T-cell (primary cell): ENCODE measurements around the gene RAB20. TPM values are rescaled to one million over a fixed set of nuclear protein-coding genes. Genes with fewer than 3 reads are reported as not detected.

Experiments
- ATAC-seq, 4 experiments: fragments of 200-7000 bp in 3 of 4; fragments of 150-1000 bp in 1 of 4; cut with Tn5 transposase; replicated peaks in 1 of 4; 1 replicate in 3 of 4; 2 replicates in 1 of 4; pipeline ENCODE4 v1.10.0; 2021; ENCODE audit warnings: moderate library complexity in 3 of 4, mild to moderate bottlenecking in 2 of 4, moderate number of reproducible peaks in 1 of 4
- CTCF ChIA-PET, 2 donors: fragments of 300-600 bp; sonication (Branson Sonifier 250); formaldehyde crosslinking; loops; one replicate each; lab custom pipeline; 2022; ENCODE audit warnings: antibody characterized with exemption in 2 of 2; lab: Charles Lee
- POLR2A ChIA-PET, 2 donors: fragments of 300-600 bp; sonication (Branson Sonifier 250); formaldehyde crosslinking; loops; one replicate each; lab custom pipeline; 2022; ENCODE audit warnings: antibody characterized with exemption in 2 of 2; lab: Charles Lee
- DNase-seq, 35 experiments: peaks; one replicate each; pipeline versions ENCODE4 v3.0.0 to v3.0.0-alpha.2; 2013 to 2023
- H3K27ac ChIP-seq: one replicate; pipeline ENCODE4 v1.5.1; 2013; ENCODE audit warnings: low read length
- H3K27me3 ChIP-seq, 2 experiments: replicated peaks in 1 of 2; 1 replicate in 1 of 2; 2 replicates in 1 of 2; pipeline versions ENCODE4 v1.6.1 to v1.7.0; 2013; ENCODE audit warnings: low read length in 1 of 2, mixed read lengths in 1 of 2; ENCODE audit not compliant: control insufficient read depth in 2 of 2, insufficient read depth in 2 of 2; ENCODE audit errors: extremely low read depth in 1 of 2
- H3K36me3 ChIP-seq, 2 donors: 1 replicate in 1 of 2; 2 replicates in 1 of 2; pipeline versions ENCODE4 v1.6.1 to v1.7.0; 2013; ENCODE audit warnings: low read length in 1 of 2; ENCODE audit not compliant: control insufficient read depth in 2 of 2, insufficient read depth in 1 of 2; ENCODE audit errors: extremely low read depth in 1 of 2
- H3K4me1 ChIP-seq, 2 experiments: 1 replicate in 1 of 2; 2 replicates in 1 of 2; pipeline versions ENCODE4 v1.6.1 to v1.7.0; 2013; ENCODE audit warnings: low read length in 2 of 2, mixed read lengths in 1 of 2; ENCODE audit not compliant: insufficient read depth in 2 of 2, control insufficient read depth in 1 of 2; ENCODE audit errors: extremely low read depth in 1 of 2
- H3K4me3 ChIP-seq, 2 donors: 1 replicate in 1 of 2; 2 replicates in 1 of 2; pipeline versions ENCODE4 v1.5.1 to v1.7.0; 2013; ENCODE audit warnings: mild to moderate bottlenecking in 2 of 2, low read length in 1 of 2, moderate library complexity in 1 of 2; ENCODE audit not compliant: control insufficient read depth in 1 of 2; ENCODE audit errors: extremely low read depth in 1 of 2
- H3K9me3 ChIP-seq: 2 replicates; pipeline ENCODE4 v1.7.0; 2013
- H3K27ac Mint-ChIP-seq, 2 donors: one replicate each; pipeline ENCODE4 v1.8.0; 2020 to 2021; ENCODE audit warnings: mild to moderate bottlenecking in 2 of 2, mixed read lengths in 2 of 2
- H3K27me3 Mint-ChIP-seq, 2 donors: one replicate each; pipeline ENCODE4 v1.8.0; 2021 to 2022; ENCODE audit warnings: mixed read lengths in 2 of 2
- H3K36me3 Mint-ChIP-seq: one replicate; pipeline ENCODE4 v1.8.0; 2021; ENCODE audit warnings: mixed read lengths
- H3K4me1 Mint-ChIP-seq, 3 donors: one replicate each; pipeline ENCODE4 v1.8.0; 2020 to 2022; ENCODE audit warnings: mixed read lengths in 3 of 3, mild to moderate bottlenecking in 1 of 3
- H3K4me3 Mint-ChIP-seq, 3 donors: one replicate each; pipeline ENCODE4 v1.8.0; 2020 to 2022; ENCODE audit warnings: mild to moderate bottlenecking in 3 of 3, mixed read lengths in 3 of 3, moderate library complexity in 3 of 3
- H3K9me3 Mint-ChIP-seq, 3 donors: one replicate each; pipeline ENCODE4 v1.8.0; 2020 to 2022; ENCODE audit warnings: mixed read lengths in 3 of 3
- WGBS: methylation state at CpG from one replicate; pipeline ENCODE4 v1.1.5; 2013; ENCODE audit warnings: missing lambda C conversion rate; ENCODE audit not compliant: insufficient coverage; 5-methylcytosine and 5-hydroxymethylcytosine counted together
- total RNA-seq, 35 experiments: library from RNA in 6 of 35; stranded (reverse) in 6 of 35; fragments of 120-200 nt in 1 of 35; gene quantifications; one replicate each; pipeline versions ENCODE4 v1.2.1 to v1.2.4 and lab custom pipeline; 2013 to 2026

The RAB20 gene
- total RNA-seq, 5 donors from 2014 or later (not counting 1 experiment from before 2014, with no cell fraction given), result 0.47 to 3.1 (median 2.1) TPM

DNA sequence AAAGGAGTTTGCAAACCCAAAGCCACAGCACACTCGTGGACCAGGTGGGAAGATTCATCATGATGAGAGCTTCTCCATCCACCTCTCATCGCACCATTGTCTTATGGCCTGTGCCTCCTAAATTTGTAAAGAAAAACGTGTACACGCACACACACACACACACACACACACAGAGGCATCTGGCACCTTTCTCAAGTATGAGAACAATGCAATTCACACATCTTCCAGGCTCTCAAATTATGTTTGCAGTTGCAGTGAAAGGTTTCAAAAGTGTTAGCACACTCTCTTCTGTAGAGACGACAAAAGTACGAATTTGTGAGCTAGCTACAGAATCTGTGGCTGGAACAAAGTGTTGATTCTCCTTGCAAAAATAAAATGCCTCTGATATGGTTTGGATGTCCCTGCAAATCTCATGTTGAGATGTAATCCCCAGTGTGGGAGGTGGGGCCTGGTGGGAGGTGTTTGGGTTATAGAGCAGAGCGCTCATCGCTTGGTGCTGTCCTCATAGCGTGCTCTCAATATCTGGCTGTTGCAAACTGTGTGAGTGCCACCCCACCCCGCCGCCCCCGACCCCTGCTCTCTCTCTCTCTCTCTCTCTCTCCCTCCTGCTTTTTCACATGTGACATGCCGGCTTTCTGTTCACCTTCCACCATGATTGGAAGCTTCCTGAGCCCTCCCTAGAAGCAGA is 21.8 kb upstream of the RAB20 start:
- 65% methylated on average over 4 of the region's 13 CpGs for WGBS
- no peaks in the 10 kb centered on the region for H3K4me1 ChIP-seq
- Mint-ChIP-seq H3K4me1 (no peaks in the 10 kb centered on the region), H3K4me3 (no peak overlapping the region), H3K27ac (no peak overlapping the region), H3K9me3 (no peaks in the 10 kb centered on the region), H3K27me3 (peaks cover 25 to 35% of the 10 kb centered on the region in 2 donors), H3K36me3 (no peaks in the 10 kb centered on the region)
- H3K4me3 ChIP-seq, result no peak overlapping the region
- POLR2A ChIA-PET, result no interaction called here
- CTCF ChIA-PET, result no interaction called here
- H3K36me3 ChIP-seq, result no peaks in the 10 kb centered on the region
- no peaks in the 10 kb centered on the region for H3K9me3 ChIP-seq
- no peak overlapping the region for H3K27ac ChIP-seq
- peaks cover 0 to 31% of the 10 kb centered on the region in 2 experiments for H3K27me3 ChIP-seq
- no peak for DNase-seq
- no peak for ATAC-seq

DNA sequence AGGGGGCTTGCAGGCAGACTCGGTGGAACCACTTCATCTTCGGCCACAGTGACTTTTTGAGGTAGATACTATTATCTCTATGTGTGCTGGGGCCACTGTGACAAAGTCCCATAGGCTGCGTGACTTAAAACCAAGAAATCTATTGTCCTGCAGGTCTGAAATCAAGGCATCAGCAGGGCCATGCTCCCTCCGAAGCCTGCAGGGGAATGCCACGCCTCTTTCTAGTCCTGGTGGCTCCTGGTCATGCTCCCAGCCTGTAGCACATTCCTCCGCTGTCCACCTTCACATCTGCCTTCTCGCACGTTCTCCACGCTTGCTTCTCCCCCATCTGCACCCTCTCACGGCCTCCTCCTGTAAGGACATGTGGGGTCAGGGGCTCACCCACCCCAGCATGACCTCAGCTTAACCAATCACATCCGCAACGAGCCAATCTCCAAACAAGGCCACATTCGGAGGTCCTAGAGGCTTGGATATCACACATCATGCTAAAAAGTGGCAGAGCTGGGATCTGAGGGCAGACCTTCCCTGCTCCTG is 21.0 kb upstream of the RAB20 start:
- Mint-ChIP-seq H3K4me1 (no peaks in the 10 kb centered on the region), H3K4me3 (no peak overlapping the region), H3K36me3 (no peaks in the 10 kb centered on the region), H3K9me3 (no peaks in the 10 kb centered on the region), H3K27me3 (peaks cover 30 to 41% of the 10 kb centered on the region in 2 donors), H3K27ac (no peak overlapping the region)
- Histone ChIP-seq H3K36me3 (no peaks in the 10 kb centered on the region), H3K4me1 (no peaks in the 10 kb centered on the region), H3K9me3 (no peaks in the 10 kb centered on the region), H3K27ac (no peak overlapping the region), H3K4me3 (no peak overlapping the region), H3K27me3 (peaks cover 0 to 34% of the 10 kb centered on the region in 2 experiments)
- CTCF ChIA-PET, result no interaction called here
- 75% methylated on average over 9 of the region's 13 CpGs for WGBS
- ATAC-seq (no peak), DNase-seq (no peak)
- POLR2A ChIA-PET, result no interaction called here

- Mint-ChIP-seq H3K27ac (peak overlapping the region in 1 of 2 donors; percentile 56), H3K27me3 (peaks cover 38 to 48% of the 10 kb centered on the region in 2 donors), H3K4me1 (no peaks in the 10 kb centered on the region), H3K36me3 (no peaks in the 10 kb centered on the region), H3K4me3 (no peak overlapping the region), H3K9me3 (no peaks in the 10 kb centered on the region)
- H3K9me3 ChIP-seq, result no peaks in the 10 kb centered on the region
- H3K27ac ChIP-seq, result no peak overlapping the region
- ATAC-seq (no peak), DNase-seq (no peak)
- H3K4me1 ChIP-seq, result no peaks in the 10 kb centered on the region
- ChIA-PET CTCF (no interaction called here), POLR2A (no interaction called here)
- H3K36me3 ChIP-seq, result no peaks in the 10 kb centered on the region
- peaks cover 0 to 36% of the 10 kb centered on the region in 2 experiments for H3K27me3 ChIP-seq
- no peak overlapping the region for H3K4me3 ChIP-seq
- 88% methylated on average over 9 of the region's 14 CpGs for WGBS
Observed at GRCh38 chr13:110581506-110582185, 20.1 kb upstream of the RAB20 start.

DNA sequence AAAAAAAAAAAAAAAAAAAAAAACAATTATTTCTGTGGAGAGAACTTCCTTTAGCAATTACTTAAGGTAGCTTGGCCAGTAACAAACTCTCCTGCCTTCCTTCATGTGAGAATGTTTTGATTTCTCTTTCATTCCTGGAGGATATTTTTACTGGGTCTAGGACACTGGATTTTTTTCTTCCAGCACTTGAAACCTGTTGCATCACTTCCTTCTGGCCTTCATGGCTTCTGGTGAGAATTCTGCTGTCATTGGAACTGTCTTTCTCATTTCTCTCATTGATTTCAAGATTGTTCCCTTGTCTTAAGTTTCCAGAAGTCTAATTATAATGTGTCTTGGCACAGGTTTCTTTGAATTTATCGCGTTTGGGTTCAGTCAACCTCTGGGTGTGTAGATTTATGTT is 19.3 kb upstream of the RAB20 start:
- Histone ChIP-seq H3K27ac (no peak overlapping the region), H3K9me3 (no peaks in the 10 kb centered on the region), H3K4me3 (no peak overlapping the region), H3K4me1 (peaks cover 0 to 1% of the 10 kb centered on the region in 2 experiments), H3K27me3 (peaks cover 0 to 41% of the 10 kb centered on the region in 2 experiments), H3K36me3 (no peaks in the 10 kb centered on the region)
- Mint-ChIP-seq H3K4me1 (peaks cover 4 to 5% (median 5%) of the 10 kb centered on the region in 3 donors), H3K36me3 (no peaks in the 10 kb centered on the region), H3K27me3 (peaks cover 38 to 46% of the 10 kb centered on the region in 2 donors), H3K9me3 (no peaks in the 10 kb centered on the region), H3K27ac (no peak overlapping the region), H3K4me3 (no peak overlapping the region)
- POLR2A ChIA-PET, result no interaction called here
- DNase-seq, result no peak
- no peak for ATAC-seq
- CTCF ChIA-PET, result no interaction called here
- WGBS, result no CpG with 5 or more reads among the region's 2 CpGs

DNA sequence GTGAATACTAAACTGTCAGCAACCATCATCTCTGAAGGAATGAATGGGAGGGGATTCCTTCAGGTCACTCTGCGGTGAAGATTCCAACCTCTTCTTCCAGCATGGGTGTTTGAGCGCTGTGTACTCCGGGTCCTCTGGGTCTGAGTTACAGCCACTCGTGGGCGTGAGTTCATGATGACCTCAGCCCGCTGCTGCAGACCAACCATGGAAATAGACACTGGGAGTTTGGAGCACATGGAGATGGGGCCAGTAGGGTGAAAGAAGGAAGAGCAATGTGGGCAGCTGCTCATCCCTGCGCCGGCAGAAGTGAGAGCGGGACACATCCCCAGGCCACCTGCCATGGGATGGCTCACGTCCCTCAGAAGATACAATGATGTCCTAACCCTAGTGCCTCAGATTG is 16.8 kb upstream of the RAB20 start:
- WGBS, result 70% methylated on average over 4 of the region's 10 CpGs
- H3K27me3 Mint-ChIP-seq, result peaks cover 47 to 57% of the 10 kb centered on the region in 2 donors
- H3K27ac Mint-ChIP-seq, result no peak overlapping the region
- Histone ChIP-seq H3K27ac (no peak overlapping the region), H3K4me1 (peaks cover 0 to 6% of the 10 kb centered on the region in 2 experiments), H3K36me3 (no peaks in the 10 kb centered on the region), H3K9me3 (no peaks in the 10 kb centered on the region), H3K4me3 (no peak overlapping the region), H3K27me3 (peaks cover 0 to 41% of the 10 kb centered on the region in 2 experiments)
- no peaks in the 10 kb centered on the region for H3K9me3 Mint-ChIP-seq
- CTCF ChIA-PET, result no interaction called here
- peaks cover 8 to 10% (median 10%) of the 10 kb centered on the region in 3 donors for H3K4me1 Mint-ChIP-seq
- no peaks in the 10 kb centered on the region for H3K36me3 Mint-ChIP-seq
- DNase-seq (no peak), ATAC-seq (no peak)
- no peak overlapping the region for H3K4me3 Mint-ChIP-seq
- POLR2A ChIA-PET, result interaction anchor here in 1 of 2 donors (0.6 kb wide), 1 partner anchor 33 kb away, joined by 3 read pairs; no protein-coding TSS in a partner anchor

- no peaks in the 10 kb centered on the region for H3K36me3 Mint-ChIP-seq
- H3K36me3 ChIP-seq, result no peaks in the 10 kb centered on the region
- peaks cover 41 to 56% of the 10 kb centered on the region in 2 donors for H3K27me3 Mint-ChIP-seq
- H3K4me3 Mint-ChIP-seq, result no peak overlapping the region
- peaks cover 8 to 10% (median 10%) of the 10 kb centered on the region in 3 donors for H3K4me1 Mint-ChIP-seq
- H3K9me3 Mint-ChIP-seq, result no peaks in the 10 kb centered on the region
- CTCF ChIA-PET, result interaction anchor here in 1 of 2 donors (0.7 kb wide), 1 partner anchor 40 kb away, joined by 14 read pairs; no protein-coding TSS in a partner anchor
- no peaks in the 10 kb centered on the region for H3K9me3 ChIP-seq
- no peak overlapping the region for H3K27ac ChIP-seq
- ATAC-seq (no peak), DNase-seq (no peak)
- H3K4me1 ChIP-seq, result peaks cover 0 to 6% of the 10 kb centered on the region in 2 experiments
- peaks cover 0 to 44% of the 10 kb centered on the region in 2 experiments for H3K27me3 ChIP-seq
- no peak overlapping the region for H3K4me3 ChIP-seq
- WGBS, result 89% methylated on average over 6 of the region's 11 CpGs
- POLR2A ChIA-PET, result interaction anchor here in 1 of 2 donors (0.6 kb wide), 1 partner anchor 375 kb away, joined by 8 read pairs; no protein-coding TSS in a partner anchor
- H3K27ac Mint-ChIP-seq, result no peak overlapping the region
Observed at GRCh38 chr13:110576736-110577476, 15.4 kb upstream of the RAB20 start.
